WTC11 (cell line): ENCODE data around the gene TNIK.

ENCODE experiments used
- ATF1 ChIP-seq: sonication (generic); formaldehyde crosslinking; IDR thresholded peaks from 2 replicates; pipeline ENCODE4 v1.8.1; 2023; ENCODE audit warnings: mild to moderate bottlenecking, moderate library complexity, missing genetic modification reagents
- CREB1 ChIP-seq: sonication (generic); formaldehyde crosslinking; IDR thresholded peaks from 2 replicates; pipeline ENCODE4 v1.8.0; 2023; ENCODE audit warnings: mild to moderate bottlenecking, missing genetic modification reagents
- CTCF ChIP-seq: fragments of 200-600 bp; IDR thresholded peaks from 2 replicates; pipeline ENCODE4 v1.8.0; 2022; ENCODE audit warnings: antibody characterized with exemption
- HMGXB4 ChIP-seq: sonication (generic); formaldehyde crosslinking; IDR thresholded peaks from 2 replicates; pipeline ENCODE4 v1.8.1; 2023; ENCODE audit warnings: mild to moderate bottlenecking, moderate library complexity, missing genetic modification reagents
- IRF2 ChIP-seq: sonication (generic); formaldehyde crosslinking; IDR thresholded peaks from 2 replicates; pipeline ENCODE4 v1.8.0; 2022; ENCODE audit warnings: low read depth, missing genetic modification reagents, borderline replicate concordance
- NFE2L1 ChIP-seq: sonication (generic); formaldehyde crosslinking; IDR thresholded peaks from 2 replicates; pipeline ENCODE4 v1.8.1; 2023; ENCODE audit warnings: missing genetic modification reagents
- NR3C1 ChIP-seq: sonication (generic); formaldehyde crosslinking; conservative IDR thresholded peaks from 2 replicates; pipeline ENCODE4 v1.8.1; 2023; ENCODE audit warnings: low read depth, mild to moderate bottlenecking, missing genetic modification reagents
- RELA ChIP-seq: sonication (generic); formaldehyde crosslinking; IDR thresholded peaks from 2 replicates; pipeline ENCODE4 v1.8.1; 2022; ENCODE audit warnings: missing genetic modification reagents, mild to moderate bottlenecking, borderline replicate concordance
- TEAD4 ChIP-seq: sonication (generic); formaldehyde crosslinking; IDR thresholded peaks from 2 replicates; pipeline ENCODE4 v1.8.0; 2022; ENCODE audit warnings: mild to moderate bottlenecking, missing genetic modification reagents
- ZNF138 ChIP-seq: sonication (generic); formaldehyde crosslinking; conservative IDR thresholded peaks from 2 replicates; pipeline ENCODE4 v1.8.1; 2022; ENCODE audit warnings: mild to moderate bottlenecking, moderate library complexity, missing genetic modification reagents

GRCh38 chr3:171307988-171308387, 152.2 kb downstream of the TNIK start:
- TF ChIP-seq CTCF (no peak), ZNF138 (CRISPR knock-in tag) (no peak), IRF2 (CRISPR knock-in tag) (no peak), TEAD4 (CRISPR knock-in tag) (no peak), RELA (no peak), NFE2L1 (CRISPR knock-in tag) (no peak), ATF1 (CRISPR knock-in tag) (no peak), CREB1 (CRISPR knock-in tag) (no peak), NR3C1 (CRISPR knock-in tag) (no peak), HMGXB4 (CRISPR knock-in tag) (no peak)
